ENCODE results near the gene MICALL1. TPM values are rescaled to one million over a fixed set of nuclear protein-coding genes. Genes with fewer than 3 reads are reported as not detected.

MICALL1 gene
- total and polyA plus RNA-seq, 2 experiments from 2014 or later = 13.6 to 34.9 TPM

GRCh38 chr22:37923927-37924326, 17.8 kb downstream of the MICALL1 start:
- no peak overlapping the region for H3K27ac ChIP-seq
- no peak overlapping the region for H3K4me3 ChIP-seq
- no peak for DNase-seq (ENCODE audit: low read depth in 1 of 2, low spot score in 1 of 2)
- TF ChIP-seq CTCF (IDR thresholded peaks at IDR 0.05; ENCODE audit: low read depth, low read length) = no peak
- H3K27me3 ChIP-seq = no peaks in the 10 kb centered on the region
- no peaks in the 10 kb centered on the region for H3K9me3 ChIP-seq (ENCODE audit: low read depth)
- H3K4me1 ChIP-seq (ENCODE audit: low read depth) = no peaks in the 10 kb centered on the region
- peaks cover 19% of the 10 kb centered on the region for H3K36me3 ChIP-seq

- no peaks in the 10 kb centered on the region for H3K4me1 ChIP-seq (ENCODE audit: low read depth)
- no peak overlapping the region for H3K27ac ChIP-seq
- no peak overlapping the region for H3K4me3 ChIP-seq
- TF ChIP-seq CTCF (IDR thresholded peaks at IDR 0.05; ENCODE audit: low read depth, low read length) = no peak
- no peaks in the 10 kb centered on the region for H3K27me3 ChIP-seq
- no peak for DNase-seq (ENCODE audit: low read depth in 1 of 2, low spot score in 1 of 2)
- H3K36me3 ChIP-seq = peaks cover 15% of the 10 kb centered on the region
- no peaks in the 10 kb centered on the region for H3K9me3 ChIP-seq (ENCODE audit: low read depth)
Observed at GRCh38 chr22:37924386-37925065, 18.4 kb downstream of the MICALL1 start.

- no peak overlapping the region for H3K4me3 ChIP-seq
Observed at GRCh38 chr22:37925330-37925729, 19.2 kb downstream of the MICALL1 start.

GRCh38 chr22:37925767-37926166, 19.7 kb downstream of the MICALL1 start:
- Histone ChIP-seq H3K9me3 (ENCODE audit: low read depth) (no peaks in the 10 kb centered on the region), H3K36me3 (peaks cover 15% of the 10 kb centered on the region), H3K4me1 (ENCODE audit: low read depth) (no peaks in the 10 kb centered on the region), H3K4me3 (no peak overlapping the region), H3K27me3 (no peaks in the 10 kb centered on the region), H3K27ac (no peak overlapping the region)
- no peak for TF ChIP-seq CTCF (IDR thresholded peaks at IDR 0.05; ENCODE audit: low read depth, low read length)
- DNase-seq (ENCODE audit: low read depth in 1 of 2, low spot score in 1 of 2) = no peak

More at GRCh38 chr22:37925330-37925729, 19.2 kb downstream of the MICALL1 start:
- DNase-seq (ENCODE audit: low read depth in 1 of 2, low spot score in 1 of 2) = no peak
- Histone ChIP-seq H3K27ac (no peak overlapping the region), H3K4me1 (ENCODE audit: low read depth) (no peaks in the 10 kb centered on the region), H3K9me3 (ENCODE audit: low read depth) (no peaks in the 10 kb centered on the region), H3K27me3 (no peaks in the 10 kb centered on the region), H3K36me3 (peaks cover 15% of the 10 kb centered on the region)
- TF ChIP-seq CTCF (IDR thresholded peaks at IDR 0.05; ENCODE audit: low read depth, low read length) = no peak

- no peaks in the 10 kb centered on the region for H3K9me3 ChIP-seq (ENCODE audit: low read depth)
- H3K4me1 ChIP-seq (ENCODE audit: low read depth) = peaks cover under 1% of the 10 kb centered on the region
- no peak overlapping the region for H3K27ac ChIP-seq
- no peak for DNase-seq (ENCODE audit: low read depth in 1 of 2, low spot score in 1 of 2)
- no peak for TF ChIP-seq CTCF (IDR thresholded peaks at IDR 0.05; ENCODE audit: low read depth, low read length)
- H3K4me3 ChIP-seq = no peak overlapping the region
- peaks cover 15% of the 10 kb centered on the region for H3K36me3 ChIP-seq
- H3K27me3 ChIP-seq = no peaks in the 10 kb centered on the region
Observed at GRCh38 chr22:37926358-37926757, 20.3 kb downstream of the MICALL1 start.

All from cardiac muscle cell (in vitro differentiated cells and primary cell).